HepG2 (cell line): ENCODE measurements around the gene RB1. TPM values are rescaled to one million over a fixed set of nuclear protein-coding genes. Genes with fewer than 3 reads are reported as not detected.

ENCODE experiments used
- ATAC-seq: fragments of 200-7000 bp; cut with Tn5 transposase; 3 replicates; pipeline ENCODE4 v1.9.1; 2020; ENCODE audit warnings: mild to moderate bottlenecking, moderate library complexity
- BruUV-seq: library from RNA; stranded (reverse); fragments of 400-500 nt; replicated peaks from 2 replicates; lab custom pipeline; 2021; lab: Mats Ljungman, UMichigan
- CTCF ChIA-PET: fragments of 300-600 bp; formaldehyde crosslinking; extraction: SDS; loops from one replicate; lab custom pipeline; 2021; ENCODE audit warnings: low total read pairs, inconsistent platforms, low intra/inter-chr PET ratio; lab: Yijun Ruan, JAX
- POLR2A ChIA-PET: fragments of 350-600 bp; sonication (Branson Sonifier 250); formaldehyde crosslinking; loops from one replicate; lab custom pipeline; 2020; ENCODE audit warnings: antibody characterized with exemption, inconsistent platforms; lab: Yijun Ruan, JAX
- DNase-seq: peaks from one replicate; pipeline ENCODE4 v3.0.0-alpha.2; 2015; ENCODE audit warnings: low spot score
- FAIRE-seq: peaks from 3 replicates; lab custom pipeline; 2011; peaks lifted over from hg19 to GRCh38; lab: Jason Lieb, UNC
- H2AFZ ChIP-seq: one replicate; pipeline ENCODE4 v1.6.1; 2011; ENCODE audit warnings: low read length, inconsistent platforms
- H3K27ac ChIP-seq: fragments of 300-600 bp; 3 replicates; pipeline ENCODE4 v1.8.0; 2011; ENCODE audit warnings: mixed run types, mild to moderate bottlenecking, mixed read lengths, low read length, inconsistent platforms; ENCODE audit not compliant: insufficient read depth; ENCODE audit errors: extremely low read length
- H3K27me3 ChIP-seq, 2 experiments: fragments of 200-600 bp in 1 of 2; 2 replicates in 1 of 2; 3 replicates in 1 of 2; pipeline versions ENCODE4 v1.6.0 to v1.8.0; 2011; ENCODE audit warnings: low read length in 2 of 2, mild to moderate bottlenecking in 2 of 2, moderate library complexity in 2 of 2, inconsistent platforms in 1 of 2; ENCODE audit not compliant: insufficient read depth in 2 of 2, control insufficient read depth in 1 of 2
- H3K36me3 ChIP-seq, 2 experiments: fragments of 200-600 bp in 1 of 2; replicated peaks in 1 of 2; 2 replicates in 1 of 2; 3 replicates in 1 of 2; pipeline versions ENCODE4 v1.5.1 to v1.8.0; 2011; ENCODE audit warnings: low read length in 2 of 2, inconsistent platforms in 1 of 2; ENCODE audit not compliant: insufficient read depth in 2 of 2, control insufficient read depth in 1 of 2
- H3K4me1 ChIP-seq: 2 replicates; pipeline ENCODE4 v1.5.1; 2012; ENCODE audit warnings: low read length, inconsistent platforms; ENCODE audit not compliant: insufficient read depth
- H3K4me2 ChIP-seq: 2 replicates; pipeline ENCODE4 v1.6.0; 2011; ENCODE audit warnings: low read depth, low read length, inconsistent platforms
- H3K4me3 ChIP-seq, 3 experiments: fragments of 200-600 bp in 1 of 3; sonication (generic), shearing (Covaris generic) in 1 of 3; replicated peaks in 1 of 3; 2 replicates each; pipeline ENCODE4 v1.5.1; 2011 to 2016; ENCODE audit warnings: low read length in 3 of 3, inconsistent platforms in 2 of 3, low read depth in 2 of 3, mild to moderate bottlenecking in 2 of 3, control low read depth in 1 of 3, mixed read lengths in 1 of 3; ENCODE audit not compliant: insufficient read depth in 1 of 3
- H3K79me2 ChIP-seq: one replicate; pipeline ENCODE4 v1.6.1; 2011; ENCODE audit warnings: low read length, inconsistent platforms; ENCODE audit not compliant: insufficient read depth
- H3K9ac ChIP-seq: 2 replicates; pipeline ENCODE4 v1.6.0; 2011; ENCODE audit warnings: mild to moderate bottlenecking, low read depth, low read length, inconsistent platforms; ENCODE audit not compliant: insufficient read depth
- H3K9me3 ChIP-seq: 2 replicates; pipeline ENCODE4 v1.5.1; 2012; ENCODE audit warnings: mild to moderate bottlenecking, low read length
- H4K20me1 ChIP-seq: 2 replicates; pipeline ENCODE4 v1.6.0; 2011; ENCODE audit warnings: inconsistent platforms, mild to moderate bottlenecking, low read length, moderate library complexity; ENCODE audit not compliant: insufficient read depth
- ATRX ChIP-seq: sonication (generic); formaldehyde crosslinking; IDR thresholded peaks from 2 replicates; pipeline ENCODE4 v1.4.0; 2020; ENCODE audit warnings: missing genetic modification reagents, borderline replicate concordance
- CENPT ChIP-seq: sonication (generic); formaldehyde crosslinking; IDR thresholded peaks from 2 replicates; pipeline ENCODE4 v1.8.0; 2022; ENCODE audit warnings: low read depth, mild to moderate bottlenecking, moderate library complexity, missing genetic modification reagents
- HIVEP1 ChIP-seq: sonication (generic); formaldehyde crosslinking; IDR thresholded peaks from 2 replicates; pipeline ENCODE4 v1.4.0; 2020; ENCODE audit warnings: mild to moderate bottlenecking, missing genetic modification reagents
- HNRNPL ChIP-seq: fragments of 200-400 bp; formaldehyde crosslinking; IDR thresholded peaks from 2 replicates; pipeline ENCODE4 v1.6.1; 2017; ENCODE audit warnings: mild to moderate bottlenecking, low read depth, low read length
- KLF6 ChIP-seq: IDR thresholded peaks from 2 replicates; pipeline ENCODE4 v1.8.0; 2016; ENCODE audit warnings: missing biosample characterization, missing genetic modification reagents
- MAFF ChIP-seq: IDR thresholded peaks from 2 replicates; pipeline ENCODE4 v1.6.1; 2011; ENCODE audit warnings: low read depth, low read length, improper control_type of control experiment
- MAFK ChIP-seq, 2 experiments: IDR thresholded peaks in 1 of 2; conservative IDR thresholded peaks in 1 of 2; 2 replicates each; pipeline ENCODE4 v1.6.1; 2011; ENCODE audit warnings: improper control_type of control experiment in 2 of 2, low read length in 2 of 2
- NFE2L2 ChIP-seq: fragments of 150-350 bp; IDR thresholded peaks from 2 replicates; pipeline ENCODE4 v1.6.1; 2014; ENCODE audit warnings: low read length
- PAWR ChIP-seq: sonication (generic); formaldehyde crosslinking; IDR thresholded peaks from 2 replicates; pipeline ENCODE4 v1.4.0; 2020; ENCODE audit warnings: missing genetic modification reagents, mild to moderate bottlenecking, borderline replicate concordance
- SATB2 ChIP-seq: sonication (generic); formaldehyde crosslinking; IDR thresholded peaks from 2 replicates; pipeline ENCODE4 v1.5.0; 2020; ENCODE audit warnings: missing genetic modification reagents
- ZNF207 ChIP-seq: fragments of 450-650 bp; IDR thresholded peaks from 2 replicates; pipeline ENCODE4 v1.6.1; 2016; ENCODE audit warnings: antibody characterized with exemption, borderline replicate concordance
- ZNF572 ChIP-seq: sonication (generic); formaldehyde crosslinking; IDR thresholded peaks from 2 replicates; pipeline ENCODE4 v1.5.1; 2020; ENCODE audit warnings: mild to moderate bottlenecking, missing genetic modification reagents
- ZNF766 ChIP-seq: sonication (generic); formaldehyde crosslinking; IDR thresholded peaks from 2 replicates; pipeline ENCODE4 v1.5.0; 2020; ENCODE audit warnings: missing genetic modification reagents, borderline replicate concordance
- WGBS: methylation state at CpG from one replicate; pipeline ENCODE4 v1.1.6; 2017; ENCODE audit warnings: low lambda C conversion rate; 5-methylcytosine and 5-hydroxymethylcytosine counted together
- in situ Hi-C: cut with HindIII; loops from 2 replicates; pipeline ENCODE4 v1.10.0; 2017; ENCODE audit warnings: low pct_unique_long_range_greater_than_20kb; ENCODE audit not compliant: extremely low pct_ligation_motif_present
- intact Hi-C: fragments of 100-400 bp; cut with micrococcal nuclease; formaldehyde crosslinking; loops from one replicate; pipeline ENCODE4 v1.10.0; 2022; ENCODE audit not compliant: unreplicated experiment
- polyA plus RNA-seq, 8 experiments: library from polyadenylated mRNA; depleted of rRNA in 3 of 8; stranded (reverse) in 7 of 8; unstranded in 1 of 8; fragments of >200 nt; fragmentation: Illumina TruSeq in 4 of 8; extraction: Trizol in 4 of 8; gene quantifications; 2 replicates each; pipeline versions ENCODE4 v1.2.1 to v1.2.3, GENCODE V29; 2011 to 2016; ENCODE audit warnings: low read depth in 4 of 8, missing spikeins in 1 of 8, mixed read lengths in 1 of 8; ENCODE audit not compliant: insufficient read depth in 1 of 8
- total RNA-seq, 5 experiments: library from RNA; depleted of rRNA; stranded (reverse); fragments of >200 nt; fragmentation: Illumina TruSeq; extraction: Trizol; gene quantifications; 2 replicates each; pipeline ENCODE4 v1.2.3, GENCODE V29; 2016; ENCODE audit warnings: low read depth in 1 of 5
- TF ChIP-seq, protein P1 (sequence below): sonication (generic); IDR thresholded peaks from 2 replicates; pipeline ENCODE4 v1.6.1; 2016; ENCODE audit warnings: low read depth, borderline replicate concordance
- TF ChIP-seq, protein P2 (sequence below): sonication (generic); formaldehyde crosslinking; conservative IDR thresholded peaks from 2 replicates; pipeline ENCODE4 v1.4.0; 2020; ENCODE audit warnings: mild to moderate bottlenecking, missing genetic modification reagents, moderate library complexity

The RB1 gene
- total and polyA plus RNA-seq, 2 of the 13 experiments (the other 11 are each of a cell fraction or from before 2014, with no cell fraction given), result 15.6 to 23.7 TPM

DNA sequence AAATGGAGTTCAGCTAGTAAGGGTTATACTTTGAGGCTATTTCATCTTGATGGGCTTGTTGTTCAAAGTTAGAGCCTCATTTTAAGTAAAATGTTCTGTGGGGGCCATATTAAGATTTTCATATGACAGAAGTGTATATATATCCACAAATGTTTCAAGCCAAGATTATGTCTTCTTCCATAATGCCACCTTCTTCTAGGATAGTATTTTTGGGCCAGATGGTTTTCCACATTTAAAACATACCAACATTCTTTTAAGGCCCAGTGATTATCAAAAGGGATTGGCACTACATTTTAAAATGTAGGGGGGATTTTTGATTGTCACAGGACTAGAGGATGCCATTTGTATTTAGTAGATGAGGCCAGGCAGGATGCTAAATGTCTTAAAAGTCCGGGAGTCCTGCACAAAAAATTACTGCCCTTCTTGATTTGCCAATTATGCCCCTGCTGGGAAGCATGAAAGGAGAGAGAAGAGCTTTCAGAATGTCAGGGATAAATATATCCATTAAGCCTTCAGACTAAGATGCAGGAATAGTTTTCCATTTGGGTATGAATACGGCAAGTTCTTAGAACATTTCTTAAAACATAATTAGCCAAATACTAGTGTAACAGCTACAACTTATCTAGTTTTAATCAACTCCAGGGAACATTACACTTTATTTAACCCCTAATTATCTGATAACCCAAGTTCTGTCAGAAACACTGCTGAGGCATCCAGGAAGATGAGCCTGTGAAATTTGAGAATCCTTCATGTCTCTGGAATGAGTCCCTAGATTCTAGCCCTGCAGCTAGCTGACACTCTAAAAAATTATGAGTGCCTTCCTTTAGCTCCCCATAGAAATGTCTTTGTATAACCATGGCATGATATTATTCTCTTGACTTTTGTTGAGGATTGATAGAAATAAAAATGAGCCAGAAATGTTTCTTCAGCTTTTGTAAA lies 36.6 kb upstream of the RB1 start (continued):
- no peak for TF ChIP-seq ZNF766 (CRISPR knock-in tag)
- TF ChIP-seq CENPT (CRISPR knock-in tag), result no peak
- TF ChIP-seq, all 625 proteins: peak for 0

GRCh38 chr13:48268019-48268418 lies 35.5 kb upstream of the RB1 start:
- Histone ChIP-seq H3K27ac (no peak overlapping the region), H4K20me1 (no peaks in the 10 kb centered on the region), H3K27me3 (no peaks in the 10 kb centered on the region), H3K9ac (no peak overlapping the region), H3K79me2 (no peaks in the 10 kb centered on the region), H3K4me3 (no peak overlapping the region), H2AFZ (no peak overlapping the region), H3K4me2 (no peak overlapping the region)
- no TSS peak for BruUV-seq
- ATAC-seq, result no peak
- no peak for DNase-seq
- 96% methylated on average over 4 of the region's 4 CpGs for WGBS
- no peak for FAIRE-seq
- in situ Hi-C loops, result no loop called here
- CTCF ChIA-PET, result no interaction called here
- TF ChIP-seq NFE2L2, result peak; percentile 91
- TF ChIP-seq ZNF207, result no peak
- peak; percentile 59 for TF ChIP-seq MAFF
- TF ChIP-seq MAFK (conservative IDR thresholded peaks at IDR 0.05 in 1 of 2, IDR thresholded peaks at IDR 0.05 in 1 of 2; ENCODE audit: low read length in 2 of 2), result peak; percentile 68 to 78
- TF ChIP-seq, protein P1, sequence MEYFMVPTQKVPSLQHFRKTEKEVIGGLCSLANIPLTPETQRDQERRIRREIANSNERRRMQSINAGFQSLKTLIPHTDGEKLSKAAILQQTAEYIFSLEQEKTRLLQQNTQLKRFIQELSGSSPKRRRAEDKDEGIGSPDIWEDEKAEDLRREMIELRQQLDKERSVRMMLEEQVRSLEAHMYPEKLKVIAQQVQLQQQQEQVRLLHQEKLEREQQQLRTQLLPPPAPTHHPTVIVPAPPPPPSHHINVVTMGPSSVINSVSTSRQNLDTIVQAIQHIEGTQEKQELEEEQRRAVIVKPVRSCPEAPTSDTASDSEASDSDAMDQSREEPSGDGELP, result no peak
- no peak for TF ChIP-seq SATB2 (CRISPR knock-in tag)
- no peak for TF ChIP-seq HNRNPL
- TF ChIP-seq ATRX, result no peak
- TF ChIP-seq ZNF572 (CRISPR knock-in tag), result no peak
- no peak for TF ChIP-seq PAWR (CRISPR knock-in tag)
- TF ChIP-seq, protein P2, sequence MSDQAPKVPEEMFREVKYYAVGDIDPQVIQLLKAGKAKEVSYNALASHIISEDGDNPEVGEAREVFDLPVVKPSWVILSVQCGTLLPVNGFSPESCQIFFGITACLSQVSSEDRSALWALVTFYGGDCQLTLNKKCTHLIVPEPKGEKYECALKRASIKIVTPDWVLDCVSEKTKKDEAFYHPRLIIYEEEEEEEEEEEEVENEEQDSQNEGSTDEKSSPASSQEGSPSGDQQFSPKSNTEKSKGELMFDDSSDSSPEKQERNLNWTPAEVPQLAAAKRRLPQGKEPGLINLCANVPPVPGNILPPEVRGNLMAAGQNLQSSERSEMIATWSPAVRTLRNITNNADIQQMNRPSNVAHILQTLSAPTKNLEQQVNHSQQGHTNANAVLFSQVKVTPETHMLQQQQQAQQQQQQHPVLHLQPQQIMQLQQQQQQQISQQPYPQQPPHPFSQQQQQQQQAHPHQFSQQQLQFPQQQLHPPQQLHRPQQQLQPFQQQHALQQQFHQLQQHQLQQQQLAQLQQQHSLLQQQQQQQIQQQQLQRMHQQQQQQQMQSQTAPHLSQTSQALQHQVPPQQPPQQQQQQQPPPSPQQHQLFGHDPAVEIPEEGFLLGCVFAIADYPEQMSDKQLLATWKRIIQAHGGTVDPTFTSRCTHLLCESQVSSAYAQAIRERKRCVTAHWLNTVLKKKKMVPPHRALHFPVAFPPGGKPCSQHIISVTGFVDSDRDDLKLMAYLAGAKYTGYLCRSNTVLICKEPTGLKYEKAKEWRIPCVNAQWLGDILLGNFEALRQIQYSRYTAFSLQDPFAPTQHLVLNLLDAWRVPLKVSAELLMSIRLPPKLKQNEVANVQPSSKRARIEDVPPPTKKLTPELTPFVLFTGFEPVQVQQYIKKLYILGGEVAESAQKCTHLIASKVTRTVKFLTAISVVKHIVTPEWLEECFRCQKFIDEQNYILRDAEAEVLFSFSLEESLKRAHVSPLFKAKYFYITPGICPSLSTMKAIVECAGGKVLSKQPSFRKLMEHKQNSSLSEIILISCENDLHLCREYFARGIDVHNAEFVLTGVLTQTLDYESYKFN (CRISPR knock-in tag), result no peak
- TF ChIP-seq KLF6, result no peak
- TF ChIP-seq HIVEP1, result no peak
- TF ChIP-seq, all 625 proteins: peak for 3
- Histone ChIP-seq H3K4me1 (no peaks in the 10 kb centered on the region), H3K9me3 (no peaks in the 10 kb centered on the region), H3K36me3 (peaks cover 0 to 7% of the 10 kb centered on the region in 2 experiments; a peak in 3 of 5 replicates)
- POLR2A ChIA-PET, result no interaction called here
- intact Hi-C loops, result no loop called here
